IPS DF 6.9 (cell line): ENCODE results near the gene SFTPA1.
"Not testable (repeated sequence)": the region's sequence is repeated elsewhere in the genome, so short reads cannot be mapped to it uniquely, and the experiment has no call there.

Source experiments
- DNase-seq: peaks from one replicate; pipeline ENCODE4 v3.0.0-alpha.2; 2013; ENCODE audit warnings: low read depth, low spot score
- H3K27ac ChIP-seq: one replicate; pipeline ENCODE4 v1.5.1; 2013; ENCODE audit warnings: low read length, control low read depth
- H3K27me3 ChIP-seq: 2 replicates; pipeline ENCODE4 v1.6.1; 2013; ENCODE audit warnings: mild to moderate bottlenecking, low read length; ENCODE audit not compliant: control insufficient read depth, insufficient read depth
- H3K36me3 ChIP-seq: 2 replicates; pipeline ENCODE4 v1.6.1; 2013; ENCODE audit warnings: low read length; ENCODE audit not compliant: control insufficient read depth, insufficient read depth
- H3K4me1 ChIP-seq: 2 replicates; pipeline ENCODE4 v1.6.1; 2013; ENCODE audit warnings: low read length; ENCODE audit not compliant: control insufficient read depth, insufficient read depth
- H3K4me3 ChIP-seq: 2 replicates; pipeline ENCODE4 v1.5.1; 2013; ENCODE audit warnings: mild to moderate bottlenecking, low read length
- H3K9me3 ChIP-seq: 2 replicates; pipeline ENCODE4 v1.6.1; 2013; ENCODE audit warnings: low read length, inconsistent platforms; ENCODE audit not compliant: control insufficient read depth, insufficient read depth
- WGBS: extraction: QIAGEN DNeasy Blood & Tissue Kit; methylation state at CpG from one replicate; pipeline ENCODE4 v1.1.7; 2013; ENCODE audit warnings: mixed read lengths, missing lambda C conversion rate; ENCODE audit not compliant: insufficient read length, insufficient coverage; 5-methylcytosine and 5-hydroxymethylcytosine counted together

SFTPA1 gene

GRCh38 chr10:79610601-79611191 is at the start of gene SFTPA1:
TSS of gene SFTPA1 (plus strand) at chr10:79610939. CDS start at chr10:79611826, 887 bp downstream.
- no CpG with 5 or more reads among the region's 4 CpGs for WGBS
- no peak within 1 kb of the TSS for H3K27ac ChIP-seq
- H3K27me3 ChIP-seq: no peaks in the 10 kb centered on the region
- H3K4me3 ChIP-seq: no peak within 1 kb of the TSS
- no peak for DNase-seq
- no peaks in the 10 kb centered on the region for H3K9me3 ChIP-seq
- H3K4me1 ChIP-seq: no peaks in the 10 kb centered on the region
- no peaks in the 10 kb centered on the region for H3K36me3 ChIP-seq

DNA sequence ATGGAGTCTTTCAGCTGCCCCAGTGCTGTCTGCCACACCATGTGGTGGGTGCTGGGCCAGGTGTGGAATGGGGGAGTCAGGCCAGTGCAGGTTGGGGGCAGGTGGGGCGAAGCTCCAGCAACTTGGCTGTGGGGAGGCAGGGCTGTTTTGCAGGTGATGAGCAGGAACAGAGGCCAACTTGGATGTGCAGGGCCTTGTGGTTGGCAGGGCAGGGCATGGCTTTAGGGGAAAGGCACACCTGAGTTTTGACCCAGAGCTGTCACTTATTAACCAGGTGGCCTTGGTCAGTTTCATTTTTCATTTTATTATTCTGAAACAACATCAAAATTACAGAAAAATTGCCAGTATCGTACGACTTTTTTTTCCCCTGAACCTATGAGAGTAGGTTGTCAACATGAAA is 49.5 kb upstream of the SFTPA1 start:
- no peak overlapping the region for H3K27ac ChIP-seq
- H3K4me1 ChIP-seq: no peaks in the 10 kb centered on the region
- H3K36me3 ChIP-seq: no peaks in the 10 kb centered on the region
- DNase-seq: no peak
- no peaks in the 10 kb centered on the region for H3K9me3 ChIP-seq
- no peak overlapping the region for H3K4me3 ChIP-seq
- WGBS: no CpG with 5 or more reads among the region's 3 CpGs
- no peaks in the 10 kb centered on the region for H3K27me3 ChIP-seq

GRCh38 chr10:79562135-79562756 is 48.5 kb upstream of the SFTPA1 start:
- no peaks in the 10 kb centered on the region for H3K4me1 ChIP-seq
- DNase-seq: peak; percentile 60
- no peaks in the 10 kb centered on the region for H3K27me3 ChIP-seq
- H3K4me3 ChIP-seq: no peak overlapping the region
- H3K27ac ChIP-seq: no peak overlapping the region
- H3K36me3 ChIP-seq: no peaks in the 10 kb centered on the region
- no peaks in the 10 kb centered on the region for H3K9me3 ChIP-seq
- WGBS: no CpG with 5 or more reads among the region's 17 CpGs

DNA sequence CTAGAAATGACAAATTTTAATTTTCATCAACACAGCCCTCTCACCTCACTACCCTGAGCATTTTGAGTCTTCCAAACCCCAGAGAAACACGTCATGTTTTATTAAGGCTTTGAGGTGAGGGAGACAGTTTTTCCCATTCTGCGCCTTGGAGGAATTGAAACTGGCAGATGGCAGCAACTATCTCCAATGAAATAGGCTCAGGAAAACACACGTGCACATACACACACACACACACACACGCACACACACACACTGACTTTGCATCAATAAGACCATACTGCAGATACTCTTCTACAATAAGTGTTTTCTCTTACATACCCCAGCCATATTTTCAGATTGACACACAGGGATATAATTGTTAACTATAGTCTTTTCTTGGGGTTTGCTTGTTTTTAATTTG is 47.3 kb upstream of the SFTPA1 start:
- no CpG with 5 or more reads among the region's 4 CpGs for WGBS
- no peaks in the 10 kb centered on the region for H3K9me3 ChIP-seq
- no peaks in the 10 kb centered on the region for H3K36me3 ChIP-seq
- no peak overlapping the region for H3K27ac ChIP-seq
- DNase-seq: no peak
- H3K27me3 ChIP-seq: no peaks in the 10 kb centered on the region
- no peak overlapping the region for H3K4me3 ChIP-seq
- no peaks in the 10 kb centered on the region for H3K4me1 ChIP-seq

- H3K9me3 ChIP-seq, H3K27ac ChIP-seq, H3K36me3 ChIP-seq, H3K27me3 ChIP-seq, DNase-seq, H3K4me1 ChIP-seq, H3K4me3 ChIP-seq: not testable (repeated sequence)
- WGBS: no CpG with 5 or more reads among the region's 6 CpGs
Observed at GRCh38 chr10:79570624-79571023, 40.1 kb upstream of the SFTPA1 start.

DNA sequence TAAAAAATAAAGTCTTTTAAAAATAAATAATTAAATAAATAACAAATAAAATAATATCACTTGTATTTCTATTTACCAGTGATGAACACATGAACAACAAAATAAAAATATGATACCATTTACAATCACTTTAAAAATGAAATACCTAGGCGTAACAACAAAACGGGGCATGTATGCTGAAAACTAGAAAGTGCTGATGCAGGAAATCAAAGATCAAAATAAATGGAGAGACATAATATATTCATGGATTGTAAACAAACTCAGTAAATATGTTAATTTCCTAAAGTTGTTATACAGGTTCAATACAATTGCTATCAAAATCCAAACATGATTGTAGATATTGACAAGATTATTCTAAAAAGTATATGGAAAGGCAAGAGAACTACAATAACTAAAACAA is 31.4 kb upstream of the SFTPA1 start:
- no peak for DNase-seq
- H3K9me3 ChIP-seq: no peaks in the 10 kb centered on the region
- no CpG with 5 or more reads among the region's 2 CpGs for WGBS

DNA sequence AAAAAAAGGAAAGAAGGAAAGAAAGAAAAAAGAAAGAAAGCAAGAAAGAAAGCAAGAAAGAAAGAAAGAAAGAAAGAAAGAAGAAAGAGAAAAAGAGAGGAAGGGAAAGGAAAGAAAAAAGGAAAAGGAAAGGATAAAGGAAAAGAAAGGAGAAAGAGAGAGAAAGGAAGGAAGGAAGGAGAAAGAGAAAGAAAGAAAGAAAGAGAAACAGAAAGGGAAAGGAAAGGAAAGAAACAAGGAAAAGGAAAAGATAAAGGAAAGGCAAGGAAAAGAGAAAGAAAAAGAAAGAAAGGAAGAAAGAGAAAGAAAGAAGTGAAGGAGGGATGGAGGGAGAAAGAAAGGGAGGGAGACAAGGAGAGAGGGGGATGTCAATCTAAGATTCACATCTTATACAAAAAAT is 29.7 kb upstream of the SFTPA1 start:
- H3K4me1 ChIP-seq: no peaks in the 10 kb centered on the region
- no peaks in the 10 kb centered on the region for H3K9me3 ChIP-seq
- no peak overlapping the region for H3K4me3 ChIP-seq
- H3K27me3 ChIP-seq: no peaks in the 10 kb centered on the region
- no peaks in the 10 kb centered on the region for H3K36me3 ChIP-seq
- H3K27ac ChIP-seq: no peak overlapping the region
- DNase-seq: no peak

More for the DNA sequence above, 31.4 kb upstream of the SFTPA1 start:
- Histone ChIP-seq H3K36me3 (no peaks in the 10 kb centered on the region), H3K4me1 (no peaks in the 10 kb centered on the region), H3K27ac (no peak overlapping the region), H3K4me3 (no peak overlapping the region), H3K27me3 (no peaks in the 10 kb centered on the region)

- no CpG with 5 or more reads among the region's 6 CpGs for WGBS
- no peak for DNase-seq
- H3K27me3 ChIP-seq: no peaks in the 10 kb centered on the region
Observed at GRCh38 chr10:79582096-79582495, 28.6 kb upstream of the SFTPA1 start.

DNA sequence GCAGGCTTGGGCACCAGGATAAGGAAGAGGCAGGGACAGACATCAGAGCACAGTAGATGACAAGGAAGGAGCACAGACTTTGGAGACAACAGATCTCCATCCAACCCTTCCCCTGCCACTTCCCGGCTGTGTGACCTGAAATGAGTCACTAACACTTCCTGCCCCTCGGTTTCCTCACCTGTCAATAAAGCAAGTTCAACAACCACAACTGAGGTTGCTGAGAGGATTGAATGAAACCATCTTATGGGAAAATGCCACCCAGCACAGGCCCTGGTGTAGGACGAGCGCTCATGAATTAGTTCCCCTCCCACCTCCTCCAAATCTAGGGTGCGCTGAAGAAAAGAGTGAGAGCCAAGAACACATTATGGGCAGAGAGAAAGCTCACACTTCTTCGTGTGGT is 27.8 kb upstream of the SFTPA1 start:
- not testable (repeated sequence) for H3K4me3 ChIP-seq, H3K27me3 ChIP-seq, H3K9me3 ChIP-seq, H3K36me3 ChIP-seq, H3K4me1 ChIP-seq, H3K27ac ChIP-seq, DNase-seq
- no CpG with 5 or more reads among the region's 6 CpGs for WGBS

More at GRCh38 chr10:79582096-79582495, 28.6 kb upstream of the SFTPA1 start:
- Histone ChIP-seq H3K9me3 (no peaks in the 10 kb centered on the region; the same call in 1 of the 2 replicates), H3K4me1 (no peaks in the 10 kb centered on the region), H3K4me3 (no peak overlapping the region), H3K36me3 (no peaks in the 10 kb centered on the region), H3K27ac (no peak overlapping the region)

- DNase-seq: no peak
- H3K4me3 ChIP-seq: no peak overlapping the region
- H3K36me3 ChIP-seq: no peaks in the 10 kb centered on the region
- no CpG with 5 or more reads among the region's 7 CpGs for WGBS
- H3K27me3 ChIP-seq: no peaks in the 10 kb centered on the region
- no peaks in the 10 kb centered on the region; the same call in 1 of the 2 replicates for H3K9me3 ChIP-seq
- no peak overlapping the region for H3K27ac ChIP-seq
- H3K4me1 ChIP-seq: no peaks in the 10 kb centered on the region
Observed at GRCh38 chr10:79583488-79584024, 27.2 kb upstream of the SFTPA1 start.
